Panc1 (cell line): Measurements from ENCODE around the gene PRPF40B.

Source experiments
- POLR2AphosphoS5 ChIP-seq: IDR thresholded peaks from 2 replicates; pipeline ENCODE4 v1.6.1; 2012; ENCODE audit warnings: mild to moderate bottlenecking, low read depth, low read length, moderate library complexity
- SIN3A ChIP-seq: IDR thresholded peaks from 2 replicates; pipeline ENCODE4 v1.6.1; 2012; ENCODE audit warnings: low read depth, mild to moderate bottlenecking, low read length, moderate library complexity, borderline replicate concordance; ENCODE audit not compliant: insufficient read depth
- TF ChIP-seq, protein P1 (sequence below): fragments of 450-650 bp; IDR thresholded peaks from 2 replicates; pipeline ENCODE4 v1.5.1; 2017; ENCODE audit warnings: mild to moderate bottlenecking

DNA sequence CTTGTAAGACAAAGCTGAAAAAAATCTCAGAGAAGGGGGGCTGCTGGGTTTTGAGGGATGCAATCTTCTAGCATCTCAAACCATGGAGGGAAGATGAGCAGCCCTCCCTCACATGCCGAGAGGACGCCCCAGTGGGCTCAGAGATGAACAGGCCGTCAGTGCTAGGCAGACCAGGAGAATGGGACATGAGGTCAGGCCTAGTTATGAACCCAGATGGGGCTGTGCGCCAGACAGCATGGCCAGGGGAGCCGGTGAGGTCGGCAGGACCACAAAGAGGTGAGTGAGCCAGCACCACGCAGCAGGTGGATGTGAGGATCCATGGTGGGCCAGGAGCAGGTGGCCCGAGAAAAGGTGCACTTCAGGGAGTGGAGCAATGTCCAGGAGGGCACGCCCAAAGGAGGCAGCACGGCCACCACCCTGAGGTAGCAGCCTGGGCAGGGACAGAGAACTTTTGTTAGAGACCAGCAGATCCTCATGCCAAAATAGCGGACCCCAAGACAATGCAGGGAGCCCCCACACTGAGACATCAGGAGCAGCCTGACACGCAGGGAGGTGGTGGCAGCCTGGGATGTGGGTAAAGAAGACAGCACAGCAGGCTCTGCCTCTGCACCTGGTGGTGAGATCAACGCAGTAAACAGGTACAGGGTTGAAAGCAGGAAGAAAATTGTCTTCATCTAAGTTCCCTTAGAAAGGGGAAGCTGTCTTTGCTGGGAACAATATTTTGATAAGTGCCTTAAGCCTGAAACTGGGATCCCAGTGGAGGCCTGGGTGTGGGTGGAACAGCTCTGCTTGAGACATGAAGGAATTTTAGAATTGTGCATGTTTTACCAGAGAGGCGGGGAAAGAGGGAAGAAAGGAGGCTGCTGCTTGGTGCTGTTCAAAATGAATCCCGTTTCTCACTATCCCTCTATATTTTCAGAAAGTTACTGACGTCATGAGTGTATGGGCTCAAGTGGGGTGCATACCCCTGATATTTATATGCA lies 37.6 kb upstream of the PRPF40B start:
- TF ChIP-seq, protein P1, sequence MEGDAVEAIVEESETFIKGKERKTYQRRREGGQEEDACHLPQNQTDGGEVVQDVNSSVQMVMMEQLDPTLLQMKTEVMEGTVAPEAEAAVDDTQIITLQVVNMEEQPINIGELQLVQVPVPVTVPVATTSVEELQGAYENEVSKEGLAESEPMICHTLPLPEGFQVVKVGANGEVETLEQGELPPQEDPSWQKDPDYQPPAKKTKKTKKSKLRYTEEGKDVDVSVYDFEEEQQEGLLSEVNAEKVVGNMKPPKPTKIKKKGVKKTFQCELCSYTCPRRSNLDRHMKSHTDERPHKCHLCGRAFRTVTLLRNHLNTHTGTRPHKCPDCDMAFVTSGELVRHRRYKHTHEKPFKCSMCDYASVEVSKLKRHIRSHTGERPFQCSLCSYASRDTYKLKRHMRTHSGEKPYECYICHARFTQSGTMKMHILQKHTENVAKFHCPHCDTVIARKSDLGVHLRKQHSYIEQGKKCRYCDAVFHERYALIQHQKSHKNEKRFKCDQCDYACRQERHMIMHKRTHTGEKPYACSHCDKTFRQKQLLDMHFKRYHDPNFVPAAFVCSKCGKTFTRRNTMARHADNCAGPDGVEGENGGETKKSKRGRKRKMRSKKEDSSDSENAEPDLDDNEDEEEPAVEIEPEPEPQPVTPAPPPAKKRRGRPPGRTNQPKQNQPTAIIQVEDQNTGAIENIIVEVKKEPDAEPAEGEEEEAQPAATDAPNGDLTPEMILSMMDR, result no peak
- TF ChIP-seq POLR2AphosphoS5 (no peak), SIN3A (no peak)
